ENCODE results near the gene IGF1R.

DNA sequence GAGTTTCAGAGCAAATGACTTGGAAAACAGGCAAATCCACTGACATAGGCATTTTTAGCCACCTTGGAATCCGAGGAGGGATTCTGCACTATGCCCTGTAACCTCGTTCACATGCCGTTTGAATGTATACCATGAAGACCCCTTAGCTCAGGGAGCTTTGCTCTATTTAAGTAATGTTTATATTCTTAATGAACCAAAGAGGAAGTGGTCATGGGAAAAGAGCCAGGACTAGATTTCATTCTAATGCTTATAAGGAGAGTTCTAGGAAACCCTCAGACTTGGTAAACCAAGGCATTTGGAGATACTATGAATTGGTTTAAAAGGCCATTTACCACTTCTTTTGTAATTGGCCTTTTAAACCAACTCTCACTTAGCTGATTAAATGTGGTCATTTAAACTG is 178.9 kb downstream of the IGF1R start:
- TF ChIP-seq, protein P1, sequence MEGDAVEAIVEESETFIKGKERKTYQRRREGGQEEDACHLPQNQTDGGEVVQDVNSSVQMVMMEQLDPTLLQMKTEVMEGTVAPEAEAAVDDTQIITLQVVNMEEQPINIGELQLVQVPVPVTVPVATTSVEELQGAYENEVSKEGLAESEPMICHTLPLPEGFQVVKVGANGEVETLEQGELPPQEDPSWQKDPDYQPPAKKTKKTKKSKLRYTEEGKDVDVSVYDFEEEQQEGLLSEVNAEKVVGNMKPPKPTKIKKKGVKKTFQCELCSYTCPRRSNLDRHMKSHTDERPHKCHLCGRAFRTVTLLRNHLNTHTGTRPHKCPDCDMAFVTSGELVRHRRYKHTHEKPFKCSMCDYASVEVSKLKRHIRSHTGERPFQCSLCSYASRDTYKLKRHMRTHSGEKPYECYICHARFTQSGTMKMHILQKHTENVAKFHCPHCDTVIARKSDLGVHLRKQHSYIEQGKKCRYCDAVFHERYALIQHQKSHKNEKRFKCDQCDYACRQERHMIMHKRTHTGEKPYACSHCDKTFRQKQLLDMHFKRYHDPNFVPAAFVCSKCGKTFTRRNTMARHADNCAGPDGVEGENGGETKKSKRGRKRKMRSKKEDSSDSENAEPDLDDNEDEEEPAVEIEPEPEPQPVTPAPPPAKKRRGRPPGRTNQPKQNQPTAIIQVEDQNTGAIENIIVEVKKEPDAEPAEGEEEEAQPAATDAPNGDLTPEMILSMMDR (IDR thresholded peaks at IDR 0.05) = no peak
- no peak for TF ChIP-seq POLR2A (IDR thresholded peaks at IDR 0.05)

Data from adrenal gland (tissue), 5 donors.